SK-N-SH treated with all-trans-retinoic acid at 6 μM for 48 hours (cell line): ENCODE data around the gene KIF22.

ENCODE experiments used
- BACH2 ChIP-seq: fragments of 250-450 bp; sonication (Bioruptor Pico); IDR thresholded peaks from 2 replicates; pipeline ENCODE4 v1.9.0; 2021; ENCODE audit warnings: mild to moderate bottlenecking, borderline replicate concordance
- RARB ChIP-seq: fragments of 250-450 bp; sonication (Bioruptor Pico); IDR thresholded peaks from 2 replicates; pipeline ENCODE4 v1.8.0; 2021; ENCODE audit warnings: mild to moderate bottlenecking, moderate library complexity
- TCF4 ChIP-seq: fragments of 250-450 bp; sonication (Bioruptor Pico); IDR thresholded peaks from 2 replicates; pipeline ENCODE4 v1.8.0; 2021; ENCODE audit warnings: mild to moderate bottlenecking, moderate library complexity, borderline replicate concordance
- ZC3H10 ChIP-seq: fragments of 250-450 bp; sonication (Bioruptor Pico); IDR thresholded peaks from 2 replicates; pipeline ENCODE4 v1.5.1; 2021; ENCODE audit warnings: mild to moderate bottlenecking, moderate library complexity
- TF ChIP-seq, protein P1 (sequence below): fragments of 250-450 bp; sonication (Bioruptor Pico); IDR thresholded peaks from 2 replicates; pipeline ENCODE4 v1.5.0; 2020; ENCODE audit warnings: mild to moderate bottlenecking, moderate library complexity
- TF ChIP-seq, protein P2 (sequence below): fragments of 250-450 bp; sonication (Bioruptor Pico); IDR thresholded peaks from 2 replicates; pipeline ENCODE4 v1.5.1; 2020; ENCODE audit warnings: low read depth, mild to moderate bottlenecking, moderate library complexity

DNA sequence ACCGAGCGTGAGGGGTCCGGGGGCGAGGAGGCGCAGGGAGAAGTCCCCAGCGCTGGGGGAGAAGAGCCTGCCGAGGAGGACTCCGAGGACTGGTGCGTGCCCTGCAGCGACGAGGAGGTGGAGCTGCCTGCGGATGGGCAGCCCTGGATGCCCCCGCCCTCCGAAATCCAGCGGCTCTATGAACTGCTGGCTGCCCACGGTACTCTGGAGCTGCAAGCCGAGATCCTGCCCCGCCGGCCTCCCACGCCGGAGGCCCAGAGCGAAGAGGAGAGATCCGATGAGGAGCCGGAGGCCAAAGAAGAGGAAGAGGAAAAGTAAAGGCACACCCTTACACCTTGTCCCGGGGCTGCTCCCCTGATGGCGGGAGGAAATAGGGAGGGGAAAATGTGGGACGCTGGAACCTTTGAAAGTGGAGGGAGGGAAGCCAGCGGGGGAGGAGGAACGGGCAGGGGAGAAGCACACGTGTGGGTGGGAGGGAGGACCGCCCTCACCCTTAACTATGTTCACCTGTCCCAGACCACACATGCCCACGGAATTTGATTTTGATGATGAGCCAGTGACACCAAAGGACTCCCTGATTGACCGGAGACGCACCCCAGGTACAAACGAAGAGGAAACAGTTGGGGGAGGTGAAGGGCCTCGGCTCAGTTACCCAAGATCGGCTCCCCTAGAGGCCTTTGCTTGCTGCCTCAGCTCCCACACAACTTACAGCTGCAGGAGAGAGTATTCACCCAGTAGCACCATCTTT lies 26.3 kb downstream of the KIF22 start:
- TF ChIP-seq TCF4 (CRISPR knock-in tag) (no peak), RARB (CRISPR knock-in tag) (no peak), BACH2 (no peak), ZC3H10 (CRISPR knock-in tag) (no peak)
- TF ChIP-seq, protein P1, sequence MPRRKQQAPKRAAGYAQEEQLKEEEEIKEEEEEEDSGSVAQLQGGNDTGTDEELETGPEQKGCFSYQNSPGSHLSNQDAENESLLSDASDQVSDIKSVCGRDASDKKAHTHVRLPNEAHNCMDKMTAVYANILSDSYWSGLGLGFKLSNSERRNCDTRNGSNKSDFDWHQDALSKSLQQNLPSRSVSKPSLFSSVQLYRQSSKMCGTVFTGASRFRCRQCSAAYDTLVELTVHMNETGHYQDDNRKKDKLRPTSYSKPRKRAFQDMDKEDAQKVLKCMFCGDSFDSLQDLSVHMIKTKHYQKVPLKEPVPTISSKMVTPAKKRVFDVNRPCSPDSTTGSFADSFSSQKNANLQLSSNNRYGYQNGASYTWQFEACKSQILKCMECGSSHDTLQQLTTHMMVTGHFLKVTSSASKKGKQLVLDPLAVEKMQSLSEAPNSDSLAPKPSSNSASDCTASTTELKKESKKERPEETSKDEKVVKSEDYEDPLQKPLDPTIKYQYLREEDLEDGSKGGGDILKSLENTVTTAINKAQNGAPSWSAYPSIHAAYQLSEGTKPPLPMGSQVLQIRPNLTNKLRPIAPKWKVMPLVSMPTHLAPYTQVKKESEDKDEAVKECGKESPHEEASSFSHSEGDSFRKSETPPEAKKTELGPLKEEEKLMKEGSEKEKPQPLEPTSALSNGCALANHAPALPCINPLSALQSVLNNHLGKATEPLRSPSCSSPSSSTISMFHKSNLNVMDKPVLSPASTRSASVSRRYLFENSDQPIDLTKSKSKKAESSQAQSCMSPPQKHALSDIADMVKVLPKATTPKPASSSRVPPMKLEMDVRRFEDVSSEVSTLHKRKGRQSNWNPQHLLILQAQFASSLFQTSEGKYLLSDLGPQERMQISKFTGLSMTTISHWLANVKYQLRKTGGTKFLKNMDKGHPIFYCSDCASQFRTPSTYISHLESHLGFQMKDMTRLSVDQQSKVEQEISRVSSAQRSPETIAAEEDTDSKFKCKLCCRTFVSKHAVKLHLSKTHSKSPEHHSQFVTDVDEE (CRISPR knock-in tag), result no peak
- TF ChIP-seq, protein P2, sequence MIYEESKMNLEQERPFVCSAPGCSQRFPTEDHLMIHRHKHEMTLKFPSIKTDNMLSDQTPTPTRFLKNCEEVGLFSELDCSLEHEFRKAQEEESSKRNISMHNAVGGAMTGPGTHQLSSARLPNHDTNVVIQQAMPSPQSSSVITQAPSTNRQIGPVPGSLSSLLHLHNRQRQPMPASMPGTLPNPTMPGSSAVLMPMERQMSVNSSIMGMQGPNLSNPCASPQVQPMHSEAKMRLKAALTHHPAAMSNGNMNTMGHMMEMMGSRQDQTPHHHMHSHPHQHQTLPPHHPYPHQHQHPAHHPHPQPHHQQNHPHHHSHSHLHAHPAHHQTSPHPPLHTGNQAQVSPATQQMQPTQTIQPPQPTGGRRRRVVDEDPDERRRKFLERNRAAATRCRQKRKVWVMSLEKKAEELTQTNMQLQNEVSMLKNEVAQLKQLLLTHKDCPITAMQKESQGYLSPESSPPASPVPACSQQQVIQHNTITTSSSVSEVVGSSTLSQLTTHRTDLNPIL (CRISPR knock-in tag), result no peak
